ENCODE results near the gene VWA5B1.
"Not testable (repeated sequence)": the region's sequence is repeated elsewhere in the genome, so short reads cannot be mapped to it uniquely, and the experiment has no call there.

VWA5B1 gene

DNA sequence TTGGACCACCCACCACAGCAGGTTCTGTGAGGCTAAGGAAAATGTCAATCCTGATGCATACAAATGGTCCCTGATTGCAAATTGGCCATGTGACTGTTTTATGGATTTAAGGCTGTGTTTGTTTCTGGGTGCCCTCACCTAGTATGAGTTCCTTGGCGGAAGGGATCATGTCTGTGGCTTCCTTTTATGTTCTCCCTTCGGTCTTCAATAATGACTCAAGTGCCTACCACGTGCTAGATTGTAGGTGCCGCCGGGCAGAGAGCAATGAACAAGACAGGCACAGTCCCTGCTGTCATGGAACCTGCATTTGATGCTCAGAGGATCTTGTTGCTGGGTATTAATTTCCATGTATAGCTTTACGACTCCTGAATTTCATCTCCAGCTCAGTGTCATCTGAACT lies 9.8 kb upstream of the VWA5B1 start:
- DNase-seq (ENCODE audit: low spot score) = no peak

DNA sequence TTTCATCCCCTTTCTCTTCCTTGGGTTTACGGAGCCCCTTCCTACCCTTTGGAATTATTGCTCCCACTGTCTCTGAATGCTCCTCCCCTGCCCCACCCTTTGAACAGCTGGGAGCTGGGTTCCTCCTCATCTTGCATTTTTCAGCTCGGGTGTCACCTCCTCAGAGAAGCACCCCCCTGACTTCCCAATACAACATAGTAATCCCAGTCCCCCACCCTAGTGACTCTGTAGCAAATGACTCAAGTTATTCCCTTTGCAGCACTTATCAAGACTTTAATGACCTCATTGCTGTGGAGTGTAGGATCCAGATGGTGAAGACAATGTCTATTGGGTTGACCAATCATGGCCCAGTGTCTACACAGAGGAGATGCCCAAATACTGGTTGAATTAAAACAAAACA lies 8.9 kb upstream of the VWA5B1 start:
- no peak for DNase-seq (ENCODE audit: low spot score)

DNA sequence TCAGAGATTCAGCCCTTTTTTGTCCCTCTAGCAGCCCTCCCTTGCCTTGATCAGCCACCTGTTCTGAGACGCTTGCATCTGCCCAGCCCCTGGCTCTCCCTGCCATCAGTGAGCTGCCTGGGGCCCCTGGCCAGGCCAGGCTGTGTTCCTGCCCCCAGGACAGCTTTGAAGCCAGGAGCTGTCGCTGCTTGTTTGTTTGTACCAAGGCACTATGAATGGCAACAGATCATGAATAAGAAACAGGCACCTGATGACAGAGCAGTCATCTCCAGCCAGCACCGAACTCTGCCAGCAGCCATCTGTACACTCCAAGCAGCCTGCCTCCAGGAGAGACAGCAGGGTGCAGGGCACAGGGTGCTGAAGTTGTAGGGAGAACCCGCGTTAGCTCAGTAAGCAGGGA lies 8.1 kb upstream of the VWA5B1 start:
- DNase-seq (ENCODE audit: low spot score) = no peak

DNA sequence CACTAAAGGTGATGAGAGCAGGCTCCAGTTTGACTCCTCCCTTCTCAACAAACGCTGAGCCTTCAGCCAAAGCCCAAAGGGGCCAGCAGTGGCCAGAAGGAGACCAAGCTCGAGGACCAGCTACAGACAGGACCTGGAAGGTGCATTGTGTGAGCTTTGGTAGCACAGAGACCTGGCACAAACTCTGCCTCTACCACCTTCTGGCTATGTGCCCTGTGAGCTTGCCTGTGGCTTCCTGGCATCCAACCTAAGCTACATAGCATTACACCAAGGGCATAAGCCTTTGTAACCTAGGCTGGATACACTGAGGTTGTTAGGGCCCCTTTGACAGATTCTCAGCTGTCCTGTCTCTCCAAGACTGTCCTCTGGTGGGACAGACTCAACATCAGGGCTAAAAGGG lies 6.6 kb upstream of the VWA5B1 start:
- no peak for DNase-seq (ENCODE audit: low spot score)

DNA sequence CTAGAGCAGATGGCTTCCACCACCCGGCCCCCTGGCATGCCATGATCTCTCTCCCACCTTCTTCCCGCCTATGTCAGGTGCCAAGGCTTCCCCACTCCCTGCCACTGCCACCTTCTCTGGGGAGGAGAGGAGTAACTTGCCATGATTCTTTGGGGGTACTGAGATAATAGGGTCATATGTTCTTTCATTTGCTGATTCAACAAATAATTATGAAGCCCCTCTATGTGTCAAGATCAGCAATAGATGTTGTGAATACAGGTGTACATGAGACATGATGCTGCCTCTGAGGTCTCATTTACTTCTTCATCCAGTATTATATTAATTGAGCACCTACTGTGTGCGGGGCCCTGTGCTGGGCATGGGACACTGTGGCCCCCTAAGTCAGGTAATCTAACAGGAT lies 6.0 kb upstream of the VWA5B1 start:
- no peak for DNase-seq (ENCODE audit: low spot score)

DNA sequence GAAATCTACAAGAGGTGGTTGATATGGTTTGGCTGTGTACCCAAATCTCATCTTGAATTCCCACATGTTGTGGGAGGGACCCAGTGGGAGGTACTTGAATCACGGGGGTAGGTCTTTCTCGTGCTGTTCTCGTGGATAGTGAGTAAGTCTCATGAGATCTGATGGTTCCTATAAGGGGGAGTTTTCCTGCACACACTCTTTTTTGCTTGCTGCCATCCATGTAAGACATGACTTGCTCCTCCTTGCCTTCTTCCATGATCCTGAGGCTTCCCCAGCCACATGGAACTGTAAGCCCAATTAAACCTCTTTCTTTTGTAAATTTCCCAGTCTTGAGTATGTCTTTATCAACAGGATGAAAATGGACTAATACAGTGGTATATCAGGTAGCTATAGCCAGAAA lies 5.2 kb upstream of the VWA5B1 start:
- no peak for DNase-seq (ENCODE audit: low spot score)

DNA sequence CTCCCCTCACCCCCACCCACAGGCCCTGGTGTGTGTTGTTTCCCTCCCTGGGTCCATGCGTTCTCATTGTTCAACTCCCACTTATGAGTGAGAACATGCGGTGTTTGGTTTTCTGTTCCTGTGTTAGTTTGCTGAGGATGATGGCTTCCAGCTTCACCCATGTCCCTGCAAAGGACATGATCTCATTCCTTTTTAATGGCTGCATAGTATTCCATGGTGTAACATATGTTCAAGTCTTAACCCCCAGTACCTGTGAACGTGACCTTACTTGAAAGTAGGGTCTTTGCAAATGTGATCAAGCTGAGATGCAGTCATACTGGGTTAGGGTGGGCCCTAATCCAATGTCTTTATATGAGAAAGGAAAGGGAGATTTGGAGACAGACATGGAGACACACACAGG lies 3.0 kb upstream of the VWA5B1 start:
- DNase-seq (ENCODE audit: low spot score) = not testable (repeated sequence)

DNA sequence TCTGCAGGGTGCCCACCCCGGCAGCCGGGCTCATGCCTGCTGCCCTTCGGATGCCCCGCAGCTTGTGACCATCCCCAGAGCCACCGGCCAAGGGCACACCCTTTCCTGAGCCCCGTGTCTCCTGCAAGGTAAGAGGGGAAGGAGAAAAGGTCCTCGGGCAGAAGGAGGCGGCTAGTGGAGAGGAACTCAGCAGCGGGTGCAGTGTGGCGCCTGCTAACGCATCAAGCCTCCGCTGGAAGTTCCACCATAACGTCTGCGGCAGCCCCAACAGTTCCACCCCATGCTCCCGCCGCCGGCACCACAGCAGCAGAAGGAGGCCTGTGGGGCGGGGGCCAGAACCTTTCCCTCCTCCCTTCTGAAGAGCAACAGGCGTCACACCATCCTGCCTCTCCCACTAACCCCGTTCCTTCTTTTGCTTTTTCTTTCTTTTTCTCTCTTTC lies 990 bp downstream of the VWA5B1 start:
- no peak for DNase-seq (ENCODE audit: low spot score)

DNA sequence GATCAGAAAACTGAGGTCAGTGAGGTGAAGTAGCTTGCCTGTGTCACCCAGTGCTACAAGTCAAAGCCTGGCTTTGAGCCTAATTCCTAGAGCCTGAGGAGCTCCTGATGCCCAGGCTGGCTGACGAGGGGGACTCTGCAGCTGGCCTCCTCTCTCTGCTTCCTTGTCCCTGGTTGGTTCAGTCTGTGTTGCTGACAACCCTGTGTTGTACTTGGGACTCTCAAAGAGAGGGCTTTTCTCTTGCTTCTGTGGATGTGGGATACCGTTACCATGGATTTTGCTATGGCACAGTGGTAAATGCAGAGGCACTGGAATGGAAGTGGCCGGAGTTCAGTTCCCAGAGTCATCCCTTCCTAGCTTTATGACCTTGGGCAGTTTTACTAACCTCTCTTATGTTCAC lies 8.0 kb downstream of the VWA5B1 start:
- DNase-seq (ENCODE audit: low spot score) = no peak

DNA sequence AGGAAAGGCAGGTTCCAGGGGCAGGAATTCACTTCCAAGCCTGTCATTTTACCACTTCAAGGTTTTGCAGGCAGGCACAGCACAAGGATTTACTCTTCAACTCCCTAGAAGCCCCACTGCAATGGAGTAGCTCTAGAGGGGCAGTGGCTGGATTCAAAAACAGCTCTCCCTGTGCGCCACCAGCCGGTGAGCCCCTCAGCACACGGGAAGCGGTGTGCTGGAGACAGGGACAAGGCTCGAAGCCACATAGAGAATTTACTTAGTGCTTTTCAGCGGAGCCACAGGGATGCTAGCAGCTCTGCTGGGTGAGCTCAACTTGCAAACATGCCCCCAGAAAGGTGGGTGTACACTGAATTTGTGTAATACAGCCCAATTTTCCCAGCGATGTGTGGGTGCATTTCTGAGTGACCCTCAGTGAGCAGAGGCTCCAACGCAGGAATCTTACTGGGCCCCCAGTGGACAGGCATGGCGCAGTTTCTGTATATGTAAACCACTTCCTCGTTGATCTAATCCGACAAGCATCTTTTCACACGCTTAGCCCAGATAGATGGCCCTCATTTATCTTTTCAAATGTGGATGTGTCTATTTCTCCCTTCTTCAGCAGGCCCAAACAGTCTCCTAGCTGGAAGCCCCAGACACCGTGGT lies 10.9 kb downstream of the VWA5B1 start:
- no peak for DNase-seq (ENCODE audit: low spot score)

DNA sequence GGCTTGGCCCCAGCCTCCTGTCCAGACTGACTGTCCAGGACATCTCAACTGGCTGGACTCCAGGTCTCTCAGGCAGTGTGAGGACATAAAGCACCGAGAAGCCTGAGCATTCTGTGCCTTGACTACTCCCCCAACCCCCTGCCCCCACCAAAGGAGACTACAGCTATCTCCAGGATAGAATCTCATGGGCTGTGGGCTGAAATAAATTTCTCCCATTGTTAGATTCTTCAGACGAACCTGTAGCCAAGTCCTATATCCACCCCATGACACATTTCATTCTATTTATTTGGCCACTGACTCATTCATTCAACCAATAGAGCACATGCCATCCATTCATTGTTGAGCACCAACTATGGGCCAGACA lies 11.4 kb downstream of the VWA5B1 start:
- DNase-seq (ENCODE audit: low spot score) = no peak

DNA sequence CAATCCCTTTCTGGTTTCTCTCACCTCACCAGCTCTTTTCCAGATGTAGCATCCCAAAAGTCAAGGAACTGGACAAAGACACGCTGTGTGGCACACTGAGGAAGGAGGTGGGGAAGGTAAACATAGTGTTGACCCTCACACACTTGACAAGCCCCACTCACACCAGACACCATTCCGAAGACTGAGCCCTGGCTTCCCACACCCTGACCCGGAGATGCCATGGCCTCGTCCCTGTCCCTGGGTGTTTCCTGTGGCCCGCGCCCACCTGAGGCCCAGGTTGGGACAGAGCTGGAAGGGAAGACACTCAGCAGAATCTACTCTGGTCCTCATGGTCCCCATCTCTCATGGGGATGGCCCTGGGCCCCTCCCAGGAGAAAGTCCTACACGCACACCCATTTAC lies 16.4 kb downstream of the VWA5B1 start:
- no peak for DNase-seq (ENCODE audit: low spot score)

DNA sequence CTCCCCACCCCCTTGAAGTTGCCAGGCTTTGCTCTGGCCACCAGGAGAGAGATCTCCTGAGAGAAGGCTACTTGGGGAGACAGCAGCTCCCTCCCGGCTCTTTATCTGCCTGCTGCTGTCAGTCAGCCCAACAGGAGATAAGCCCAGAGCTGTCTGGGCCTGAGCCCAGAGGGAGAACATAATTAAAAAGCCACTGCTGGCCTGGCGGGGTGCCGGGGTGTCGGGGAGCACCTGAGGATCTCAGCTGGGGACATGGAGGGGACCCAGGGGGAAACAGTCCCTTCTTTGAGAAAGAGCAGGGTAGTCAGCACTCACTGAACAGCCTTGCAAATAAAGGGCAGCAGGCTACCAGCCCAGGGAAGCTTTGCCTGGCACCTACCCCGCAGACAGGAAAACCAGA lies 17.9 kb downstream of the VWA5B1 start:
- no peak for DNase-seq (ENCODE audit: low spot score)

DNA sequence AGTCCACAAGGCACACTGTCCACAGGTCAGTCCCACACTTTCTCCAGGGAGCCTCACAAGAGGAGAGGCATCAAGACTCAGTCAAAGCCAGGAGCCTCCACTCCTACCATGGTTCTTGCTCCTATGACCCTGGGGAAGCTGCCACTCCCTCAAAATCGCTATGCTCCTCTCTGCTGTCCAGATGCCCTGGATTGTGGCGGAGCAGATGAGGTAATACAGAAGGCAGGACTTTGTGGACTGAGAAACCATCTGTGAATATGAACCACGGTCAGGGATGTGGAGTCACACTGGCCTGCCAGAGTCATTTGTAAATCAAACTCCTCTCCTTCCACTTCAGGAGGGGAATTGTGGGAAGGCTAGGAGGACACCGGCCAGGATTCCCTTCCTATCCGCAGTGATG lies 20.6 kb downstream of the VWA5B1 start:
- no peak for DNase-seq (ENCODE audit: low spot score)

DNA sequence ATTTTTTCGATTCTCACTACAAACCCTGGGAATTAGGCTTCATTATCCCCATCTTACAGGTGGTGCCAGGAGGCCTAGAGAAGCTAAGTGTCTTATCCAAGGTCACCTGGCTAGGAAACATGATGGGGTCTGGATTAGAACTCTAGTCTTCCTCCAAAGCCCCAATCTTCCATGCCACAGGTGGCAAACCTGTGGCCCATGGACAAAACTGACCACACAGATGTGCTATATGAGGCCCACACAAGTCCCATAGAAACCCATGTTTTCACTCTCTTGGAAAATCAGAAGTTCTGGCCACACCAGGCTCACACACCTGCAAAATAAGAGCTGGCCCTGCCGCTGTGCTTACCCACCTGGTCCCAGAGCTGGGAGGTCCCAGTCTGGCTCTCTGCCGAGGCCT lies 21.6 kb downstream of the VWA5B1 start:
- DNase-seq (ENCODE audit: low spot score) = no peak

DNA sequence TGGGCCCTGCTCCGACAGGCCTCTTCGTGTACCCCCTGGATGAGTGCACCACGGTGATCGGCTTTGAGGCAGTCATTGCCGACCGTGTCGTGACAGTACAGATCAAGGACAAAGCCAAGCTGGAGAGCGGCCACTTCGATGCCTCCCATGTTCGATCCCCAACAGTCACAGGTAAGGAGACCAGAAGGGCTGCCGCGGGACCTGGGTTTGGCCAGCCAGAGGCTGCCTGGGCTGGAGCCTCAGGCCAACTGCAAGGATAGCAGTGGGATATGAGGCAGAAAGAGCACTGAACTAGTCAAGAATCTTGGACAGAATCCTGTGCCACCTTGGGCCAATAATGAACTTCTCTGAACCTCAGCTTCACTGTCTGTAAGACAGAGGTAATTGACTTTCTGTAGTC lies 22.1 kb downstream of the VWA5B1 start:
- no peak for DNase-seq (ENCODE audit: low spot score)

DNA sequence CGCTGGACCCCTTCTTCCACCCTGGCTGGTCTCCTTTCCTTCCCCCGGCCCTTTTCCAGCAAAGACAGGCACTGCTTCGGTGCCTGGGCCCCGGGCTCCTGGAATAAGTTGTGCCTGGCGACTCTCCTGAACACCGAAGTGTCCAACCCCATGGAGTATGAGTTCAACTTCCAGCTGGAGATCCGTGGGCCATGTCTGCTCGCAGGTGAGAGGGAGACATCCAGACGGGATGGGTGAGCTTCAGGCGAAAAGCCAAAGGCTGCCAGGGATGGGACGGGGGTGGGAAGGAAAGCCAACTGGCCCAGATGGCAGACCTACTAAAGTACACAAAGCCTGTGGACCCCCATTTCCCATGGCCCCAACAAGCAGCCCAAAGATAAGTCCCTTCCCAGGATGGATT lies 26.8 kb downstream of the VWA5B1 start:
- DNase-seq (ENCODE audit: low spot score) = no peak

DNA sequence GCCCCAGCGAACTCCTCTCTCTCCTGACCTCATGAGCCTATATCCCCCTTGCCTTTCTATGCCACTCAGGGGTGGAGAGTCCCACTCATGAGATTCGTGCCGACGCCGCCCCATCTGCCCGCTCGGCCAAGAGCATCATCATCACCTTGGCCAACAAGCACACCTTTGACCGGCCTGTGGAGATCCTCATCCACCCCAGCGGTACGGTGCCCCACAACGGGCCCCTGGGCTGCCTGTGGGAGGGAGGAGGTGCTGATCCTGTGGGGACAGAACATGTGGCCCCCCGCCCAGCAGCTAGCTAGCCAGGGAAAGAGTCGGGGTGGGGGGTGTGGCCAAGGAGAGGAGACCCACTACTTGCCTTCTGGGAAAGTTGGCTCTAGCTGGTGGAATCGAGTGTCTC lies 27.8 kb downstream of the VWA5B1 start:
- DNase-seq (ENCODE audit: low spot score) = no peak

DNA sequence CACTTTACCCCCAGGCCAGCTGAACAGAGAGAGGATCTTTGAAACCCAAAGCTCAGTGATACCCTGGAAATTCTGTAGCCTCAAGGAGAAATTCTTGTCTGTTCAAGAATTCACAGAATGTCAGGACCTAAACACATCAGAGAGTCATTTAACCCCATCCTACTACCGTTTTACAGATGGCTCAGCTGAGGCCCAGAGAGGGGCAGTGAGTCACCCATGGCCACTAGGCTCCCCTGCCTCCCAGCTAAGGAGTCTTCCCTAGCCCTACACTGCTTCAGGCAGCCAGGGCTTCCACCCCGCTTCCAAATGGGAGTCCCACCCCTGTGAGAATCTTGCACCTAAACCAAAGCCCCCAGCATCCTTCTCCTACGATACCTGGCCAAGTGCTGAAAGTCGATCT lies 28.3 kb downstream of the VWA5B1 start:
- DNase-seq (ENCODE audit: low spot score) = no peak

DNA sequence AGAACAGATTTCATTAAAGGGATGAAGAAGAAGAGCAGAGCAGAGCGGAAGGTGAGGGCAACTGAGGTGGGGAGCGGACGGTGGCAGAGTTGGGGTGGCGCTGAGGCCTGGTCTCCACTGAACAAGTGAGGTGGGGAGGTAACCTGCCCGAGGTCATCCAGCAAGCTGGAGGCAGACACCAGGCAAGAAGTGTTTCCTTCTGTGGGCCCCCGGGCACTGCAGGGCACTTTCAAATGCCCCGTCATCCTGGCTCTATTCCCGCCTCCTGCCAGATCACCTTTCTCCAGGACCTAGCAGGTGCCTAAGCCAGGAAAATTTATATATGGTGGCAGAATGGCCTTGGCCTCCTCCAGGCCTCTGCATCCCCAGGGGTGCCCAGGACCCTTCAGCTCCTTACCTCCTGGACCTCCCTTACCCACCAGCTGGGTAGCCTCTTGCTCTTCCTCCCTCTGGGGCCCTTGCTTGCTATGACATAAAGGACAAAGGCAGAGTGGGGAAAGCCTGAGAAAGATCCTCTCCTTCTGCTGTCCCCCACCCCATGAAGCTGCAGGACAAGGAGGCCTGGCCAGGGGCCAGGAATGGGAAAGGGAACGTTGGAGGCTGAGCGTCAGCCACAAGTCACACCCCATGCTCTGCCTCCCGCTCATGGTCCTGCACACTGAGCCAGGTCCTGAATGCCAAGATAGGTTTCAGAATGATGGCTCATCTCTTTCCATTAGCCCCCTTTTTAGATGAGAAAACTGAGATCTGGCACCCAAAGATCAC lies 29.0 kb downstream of the VWA5B1 start:
- no peak for DNase-seq (ENCODE audit: low spot score)

DNA sequence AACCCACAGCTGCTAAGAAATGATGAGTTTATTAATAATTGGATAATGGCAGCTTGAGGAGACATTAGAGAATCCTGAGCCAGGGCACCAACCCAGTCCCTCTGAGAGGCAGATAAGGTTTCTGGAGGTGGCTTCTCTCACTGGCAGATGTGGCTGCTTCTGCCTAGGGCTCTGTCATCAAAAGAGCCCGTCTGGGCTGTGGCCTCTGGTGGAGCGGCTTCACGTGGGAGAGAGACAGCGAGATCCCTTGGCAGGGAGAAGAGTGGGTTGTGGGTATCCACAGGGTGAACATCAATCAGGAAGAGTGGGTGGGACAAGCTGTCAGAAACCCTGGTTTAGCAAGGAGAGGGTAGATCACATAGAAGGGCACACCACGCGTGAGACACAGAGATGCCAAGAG lies 30.0 kb downstream of the VWA5B1 start:
- DNase-seq (ENCODE audit: low spot score) = no peak

DNA sequence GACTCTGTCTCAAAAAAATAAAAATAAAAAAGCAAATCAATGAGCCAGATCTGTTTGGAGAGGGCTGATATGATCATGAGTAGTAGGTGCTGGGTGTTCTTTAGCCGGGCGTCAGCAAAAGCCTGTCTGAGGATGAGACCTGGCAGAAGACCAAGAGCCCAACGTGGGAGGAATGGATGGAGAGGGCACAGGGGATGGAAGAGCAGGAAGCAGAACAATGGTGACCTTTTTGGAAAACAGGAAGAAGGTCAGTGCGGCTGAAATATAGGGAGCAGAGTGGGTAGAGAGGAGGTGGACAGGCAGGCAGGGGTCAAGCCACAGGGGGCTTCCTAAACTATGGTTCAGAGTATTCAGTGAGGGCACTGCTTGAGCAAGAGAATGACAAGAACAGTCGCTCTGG lies 30.9 kb downstream of the VWA5B1 start:
- no peak for DNase-seq (ENCODE audit: low spot score)

DNA sequence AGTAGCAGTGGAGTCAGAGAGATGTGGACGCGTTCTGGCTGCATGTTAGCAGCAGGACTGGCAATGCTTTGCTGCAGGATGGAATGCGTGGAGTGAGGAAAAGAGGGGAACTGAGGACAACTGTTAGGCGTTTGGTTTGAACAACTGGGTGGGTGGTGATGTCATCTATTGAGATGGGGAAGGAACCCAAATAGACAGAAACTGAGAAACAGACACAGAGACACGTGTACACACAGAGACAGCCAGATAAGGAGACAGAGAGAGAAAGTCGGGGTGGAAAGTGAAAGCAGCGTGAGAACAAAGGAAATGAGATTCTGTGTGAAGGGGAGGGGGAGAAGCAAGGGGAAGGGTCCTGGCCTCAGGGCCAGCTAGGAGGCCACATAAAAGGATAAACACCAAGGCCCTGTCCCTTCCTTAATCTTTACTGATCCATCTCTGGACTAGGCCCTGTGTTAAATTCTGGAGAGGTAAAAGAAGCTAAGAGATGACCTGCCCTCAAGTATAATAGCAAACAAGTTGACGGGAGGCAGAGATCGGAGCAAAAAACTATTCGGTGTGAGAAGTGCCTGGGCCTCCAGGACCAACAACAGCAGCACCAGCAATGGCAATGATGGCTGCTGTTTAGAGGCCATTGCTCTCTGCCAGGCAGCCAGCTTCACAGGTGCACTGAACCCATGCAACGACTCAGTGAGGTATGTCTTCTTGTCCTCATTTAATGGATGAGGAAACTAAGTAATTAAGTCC lies 31.6 kb downstream of the VWA5B1 start:
- DNase-seq (ENCODE audit: low spot score) = peak; percentile 30

Measured in NAMALWA (cell line).